ENCODE measurements around the gene STX18. TPM values are rescaled to one million over a fixed set of nuclear protein-coding genes. Genes with fewer than 3 reads are reported as not detected.

The STX18 gene
- total and polyA plus RNA-seq, 11 donors: 10.1 to 26.1 (median 18.0) TPM

- 92 to 95% (median 94%) methylated on average over 11 of the region's 11 CpGs for WGBS, 4 donors
- intact Hi-C loops (cut with DNase I): no loop called here
- no peak for ATAC-seq
- Histone ChIP-seq H3K9me3 (no peaks in the 10 kb centered on the region), H3K36me3 (peaks cover 0 to 46% (median 36%) of the 10 kb centered on the region in 9 donors), H3K4me1 (no peaks in the 10 kb centered on the region), H3K27me3 (no peaks in the 10 kb centered on the region), H3K27ac (no peak overlapping the region), H3K4me3 (no peak overlapping the region)
- TF ChIP-seq POLR2A (IDR thresholded peaks at IDR 0.05) (no peak), CTCF (IDR thresholded peaks at IDR 0.05) (no peak)
- DNase-seq: no peak
Observed at GRCh38 chr4:4416981-4417380, 124.9 kb downstream of the STX18 start.

GRCh38 chr4:4415806-4416805 is 125.7 kb downstream of the STX18 start:
- H3K4me3 ChIP-seq: no peak overlapping the region
- H3K9me3 ChIP-seq: no peaks in the 10 kb centered on the region
- TF ChIP-seq CTCF (IDR thresholded peaks at IDR 0.05) (no peak), POLR2A (IDR thresholded peaks at IDR 0.05) (no peak)
- intact Hi-C loops (cut with DNase I): no loop called here
- H3K4me1 ChIP-seq: no peaks in the 10 kb centered on the region
- DNase-seq (peak in 1 of 5 donors; percentile 9), ATAC-seq (no peak)
- peaks cover 0 to 37% (median 27%) of the 10 kb centered on the region in 9 donors for H3K36me3 ChIP-seq
- WGBS, 4 donors: 90 to 94% (median 92%) methylated on average over 24 to 27 of the region's 27 CpGs
- H3K27ac ChIP-seq: no peak overlapping the region
- H3K27me3 ChIP-seq: no peaks in the 10 kb centered on the region

- DNase-seq: peak in 1 of 5 donors; percentile 20
- no peak overlapping the region for H3K4me3 ChIP-seq
- H3K9me3 ChIP-seq: no peaks in the 10 kb centered on the region
- intact Hi-C loops (cut with DNase I): no loop called here
- H3K36me3 ChIP-seq: peaks cover 0 to 29% (median 19%) of the 10 kb centered on the region in 9 donors
- no peak for ATAC-seq
- H3K27ac ChIP-seq: no peak overlapping the region
- TF ChIP-seq POLR2A (IDR thresholded peaks at IDR 0.05): no peak
- TF ChIP-seq CTCF (IDR thresholded peaks at IDR 0.05): no peak
- no peaks in the 10 kb centered on the region for H3K4me1 ChIP-seq
- WGBS, 4 donors: 96 to 98% (median 97%) methylated on average over 9 to 19 of the region's 19 CpGs
- no peaks in the 10 kb centered on the region for H3K27me3 ChIP-seq
Observed at GRCh38 chr4:4415107-4415805, 126.6 kb downstream of the STX18 start.

GRCh38 chr4:4413806-4414205 is 128.0 kb downstream of the STX18 start:
- intact Hi-C loops (cut with DNase I): no loop called here
- DNase-seq (no peak), ATAC-seq (no peak)
- peaks cover 0 to 14% (median 4%) of the 10 kb centered on the region in 9 donors for H3K36me3 ChIP-seq
- no peak overlapping the region for H3K27ac ChIP-seq
- peaks cover 0 to 2% (median 0%) of the 10 kb centered on the region in 9 donors for H3K27me3 ChIP-seq
- H3K9me3 ChIP-seq: no peaks in the 10 kb centered on the region
- 78 to 88% (median 84%) methylated on average over 6 to 7 of the region's 7 CpGs for WGBS, 4 donors
- no peak for TF ChIP-seq POLR2A (IDR thresholded peaks at IDR 0.05)
- TF ChIP-seq CTCF (IDR thresholded peaks at IDR 0.05): no peak
- H3K4me1 ChIP-seq: no peaks in the 10 kb centered on the region
- no peak overlapping the region for H3K4me3 ChIP-seq
